EL (cell line): ENCODE results near the gene PLSCR4.
A peak's percentile ranks its signal among the peaks of the same experiment; 100 is the strongest.
"Not testable (repeated sequence)": the region's sequence is repeated elsewhere in the genome, so short reads cannot be mapped to it uniquely, and the experiment has no call there.

Source experiments
- DNase-seq: peaks from one replicate; pipeline ENCODE4 v3.0.0-alpha.2; 2016

Gene PLSCR4

DNA sequence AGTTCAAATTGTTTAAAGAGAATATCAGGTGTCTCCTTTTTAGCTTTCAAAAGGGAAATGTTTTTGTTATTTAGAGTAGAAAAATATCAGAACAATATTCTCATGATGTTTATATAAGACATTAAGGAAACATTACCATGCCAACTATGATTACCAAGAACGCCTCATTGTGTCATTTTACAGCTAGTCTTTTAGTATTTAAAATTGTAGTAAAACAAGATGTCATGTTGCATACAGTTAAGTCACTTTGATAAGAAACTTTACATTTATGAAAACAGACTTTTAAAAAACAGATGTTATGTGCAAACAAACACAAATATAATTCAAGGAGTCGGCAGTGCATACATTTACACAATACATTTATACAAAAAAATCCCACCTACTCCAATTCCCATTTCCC, 4.4 kb downstream of the PLSCR4 start:
- no peak for DNase-seq

DNA sequence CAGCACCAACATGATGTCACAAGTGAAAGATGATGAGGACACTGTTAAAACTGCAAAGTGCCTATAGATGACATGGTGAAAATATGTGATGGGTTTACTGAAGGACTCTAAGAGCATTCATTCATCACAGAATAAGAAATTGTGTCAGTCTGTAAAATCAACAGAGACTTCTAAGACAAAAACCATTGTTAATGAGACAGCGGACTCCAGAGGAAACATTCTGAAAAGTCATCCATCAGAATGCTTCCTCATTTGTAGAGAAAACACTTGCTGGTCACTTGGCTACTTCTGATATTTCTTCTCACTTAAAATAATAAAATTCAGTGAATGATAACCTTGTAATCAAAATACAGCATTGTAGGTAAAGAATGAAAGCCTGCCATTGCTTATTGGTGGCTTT, 7.3 kb downstream of the PLSCR4 start:
- no peak for DNase-seq

GRCh38 chr3:146241523-146242240, 9.2 kb downstream of the PLSCR4 start:
- DNase-seq = no peak

DNA sequence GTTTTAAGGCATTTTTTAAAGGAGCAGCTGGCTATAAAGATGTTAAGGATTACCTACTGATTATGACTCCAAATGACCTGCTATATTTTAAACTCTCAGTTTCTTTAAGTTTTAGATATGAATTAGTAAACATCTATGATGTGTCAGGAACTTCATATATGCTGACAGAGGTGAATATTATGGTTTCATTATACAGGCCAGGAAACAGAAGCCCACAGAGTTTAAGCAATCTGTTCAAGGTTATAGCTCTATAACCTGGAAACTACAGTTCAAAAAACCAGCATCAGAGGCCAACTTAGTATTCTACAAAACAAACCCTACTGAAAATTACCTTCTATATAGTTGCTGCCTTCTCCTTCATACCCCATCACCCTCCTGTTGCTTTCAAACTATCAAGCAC, 17.4 kb downstream of the PLSCR4 start:
- DNase-seq = no peak

GRCh38 chr3:146227486-146227885, 23.4 kb downstream of the PLSCR4 start:
- no peak for DNase-seq

DNA sequence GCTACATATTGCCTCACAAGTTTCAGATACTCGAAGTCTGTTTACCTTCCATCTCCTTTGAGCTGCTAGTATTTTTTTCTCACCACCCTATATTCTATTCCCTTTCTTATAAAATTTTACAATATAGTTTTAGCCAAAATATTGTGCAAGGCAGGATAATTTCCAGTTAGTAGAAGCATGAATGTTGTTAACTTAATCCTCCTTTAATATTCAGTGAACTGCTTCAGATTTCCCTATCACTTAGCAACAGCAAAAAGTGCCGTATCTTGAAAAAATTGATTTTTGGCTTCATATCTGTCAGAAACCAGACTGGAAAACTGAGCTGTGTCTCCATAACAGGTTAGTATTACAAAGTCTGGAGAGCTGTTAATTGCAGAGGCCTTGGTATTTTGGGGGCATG, 24.0 kb downstream of the PLSCR4 start:
- no peak for DNase-seq

DNA sequence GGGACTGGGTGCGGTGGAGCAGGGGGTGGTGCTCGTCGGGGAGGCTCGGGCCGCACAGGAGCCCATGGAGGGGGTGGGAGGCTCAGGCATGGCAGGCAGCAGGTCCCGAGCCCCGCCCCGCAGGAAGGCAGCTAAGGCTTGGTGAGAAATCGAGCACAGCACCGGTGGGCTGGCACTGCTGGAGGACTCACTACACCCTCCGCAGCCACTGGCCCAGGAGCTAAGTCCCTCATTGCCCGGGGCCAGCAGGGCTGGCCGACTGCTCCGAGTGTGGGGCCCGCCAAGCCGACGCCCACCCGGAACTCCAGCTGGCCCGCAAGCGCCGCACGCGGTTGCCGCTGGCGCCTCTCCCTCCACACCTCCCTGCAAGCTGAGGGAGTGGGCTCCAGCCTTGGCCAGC, 25.4 kb downstream of the PLSCR4 start:
- DNase-seq = not testable (repeated sequence)

DNA sequence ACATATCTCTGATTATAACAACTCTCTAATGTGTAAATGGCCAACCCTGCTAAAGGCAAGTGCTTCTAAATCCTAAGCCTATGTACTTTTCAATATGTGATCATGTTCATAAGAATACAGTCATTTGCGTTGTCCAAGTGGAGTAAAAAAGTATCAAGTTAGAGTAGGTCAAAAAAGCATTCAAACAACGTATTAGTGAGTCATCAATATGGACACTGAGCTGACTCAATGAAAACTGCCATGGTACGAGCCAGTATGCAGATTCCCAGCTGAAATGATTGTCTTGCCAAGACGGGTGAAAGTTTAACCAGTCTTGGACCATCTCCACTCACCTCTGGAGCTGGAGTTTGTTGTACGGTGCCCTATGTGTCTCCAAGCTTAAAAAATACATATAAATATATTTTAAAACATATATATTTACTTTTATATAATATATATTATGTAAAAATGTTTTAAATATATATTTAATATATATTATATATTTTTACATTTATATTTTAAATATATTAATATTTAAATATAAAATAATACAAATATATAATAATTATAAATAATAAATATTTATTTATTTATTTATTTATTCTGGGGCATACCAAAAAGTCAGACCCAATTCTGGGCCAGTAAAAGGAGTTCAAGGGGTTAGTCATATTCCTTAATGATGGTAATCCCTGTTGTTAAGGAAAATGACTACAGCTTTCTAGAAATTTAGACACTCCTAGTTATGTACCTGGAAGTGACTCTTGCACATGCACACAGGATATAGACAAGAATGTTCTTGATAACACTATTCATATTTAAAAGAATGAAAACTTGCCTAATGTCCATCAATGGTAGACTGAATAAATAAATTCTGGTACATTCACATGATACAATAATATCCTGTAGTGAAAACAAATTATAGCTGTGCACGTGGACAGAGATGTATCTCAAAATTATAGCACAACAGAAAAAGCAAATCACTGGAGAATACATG, 27.2 kb downstream of the PLSCR4 start:
- no peak for DNase-seq

- peak; percentile 41 for DNase-seq
Observed at GRCh38 chr3:146222204-146223046, 28.5 kb downstream of the PLSCR4 start.

DNA sequence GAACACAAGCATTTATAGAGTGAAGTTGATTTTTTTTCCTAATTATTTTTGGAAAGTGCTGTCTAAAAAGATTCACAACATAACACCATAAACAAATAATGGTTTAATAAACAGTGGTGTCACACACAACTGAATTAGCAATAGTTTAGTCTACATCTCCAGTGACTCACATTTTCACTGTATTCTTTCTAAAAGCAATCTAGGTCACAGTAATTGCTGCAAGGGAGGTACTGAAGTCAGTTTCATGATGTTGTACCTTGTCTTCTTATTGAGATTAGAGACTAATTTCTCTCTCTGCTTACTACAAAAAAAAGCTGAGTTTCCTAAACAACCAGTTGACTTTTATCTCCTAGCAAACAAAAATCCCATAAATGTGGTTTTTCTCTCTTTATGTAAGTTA, 29.6 kb downstream of the PLSCR4 start:
- DNase-seq = no peak

DNA sequence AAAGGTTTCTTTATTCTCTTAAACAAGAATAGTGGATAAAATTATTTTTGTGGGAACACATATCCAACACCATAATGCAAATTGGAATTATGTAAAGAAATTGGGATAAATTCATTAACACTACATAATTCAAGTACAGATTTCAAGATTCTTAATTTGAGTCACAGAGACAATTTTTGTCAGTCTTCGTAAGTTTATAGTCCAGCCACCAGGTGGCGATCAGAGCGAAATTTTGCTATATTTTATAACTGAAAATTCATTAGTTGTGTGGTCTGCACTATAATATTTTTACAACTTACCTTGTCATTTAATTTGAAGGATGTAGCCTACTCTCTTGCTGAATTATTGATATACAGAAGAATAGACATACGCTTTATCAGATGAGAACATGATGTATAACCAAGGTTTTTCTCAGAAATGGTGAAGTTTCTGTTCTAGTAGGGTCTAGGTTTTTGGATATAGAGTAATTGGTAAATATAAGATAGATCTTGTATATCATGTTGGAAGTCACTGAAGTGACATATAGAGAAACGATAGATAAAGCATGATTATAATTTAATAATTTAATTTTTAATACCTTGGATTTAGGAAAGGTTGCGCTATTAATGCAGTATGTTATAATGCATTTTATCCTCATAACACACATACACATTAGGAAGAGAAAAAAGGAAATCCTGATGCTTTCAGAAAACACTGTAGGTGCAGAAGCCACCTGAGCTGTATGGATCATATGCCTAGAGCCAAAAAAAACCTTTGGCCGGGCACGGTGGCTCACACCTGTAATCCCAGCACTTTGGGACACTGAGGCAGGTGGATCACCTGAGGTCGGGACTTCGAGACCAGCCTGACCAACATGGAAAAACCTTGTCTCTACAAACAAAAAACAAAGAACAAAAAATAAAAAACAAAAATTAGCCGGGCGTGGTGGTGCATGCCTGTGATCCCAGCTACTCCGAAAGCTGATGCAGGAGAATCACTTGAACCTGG, 31.7 kb downstream of the PLSCR4 start:
- DNase-seq = peak; percentile 45

GRCh38 chr3:146217324-146217723, 33.6 kb downstream of the PLSCR4 start:
- DNase-seq = peak; percentile 46

- DNase-seq = no peak
Observed at GRCh38 chr3:146214493-146214892, 36.4 kb downstream of the PLSCR4 start.

DNA sequence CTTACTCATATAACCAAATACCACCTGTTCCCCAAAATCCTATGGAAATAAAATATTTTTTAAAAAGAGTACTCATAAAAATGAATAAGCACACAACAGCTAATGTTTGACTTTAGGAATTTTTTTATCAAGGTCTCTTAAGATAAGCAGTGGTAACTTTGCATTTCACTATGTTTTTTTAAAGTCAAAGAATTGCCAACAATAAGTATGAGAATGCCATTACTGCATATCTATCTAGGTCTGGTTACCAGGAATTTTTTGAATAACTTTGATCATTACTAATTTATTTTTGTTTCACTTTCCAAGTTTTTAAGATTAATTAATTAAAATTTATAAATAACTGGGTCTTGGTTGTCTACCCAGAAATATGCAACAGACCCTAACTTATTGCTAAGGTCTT, 41.5 kb downstream of the PLSCR4 start:
- DNase-seq = no peak

DNA sequence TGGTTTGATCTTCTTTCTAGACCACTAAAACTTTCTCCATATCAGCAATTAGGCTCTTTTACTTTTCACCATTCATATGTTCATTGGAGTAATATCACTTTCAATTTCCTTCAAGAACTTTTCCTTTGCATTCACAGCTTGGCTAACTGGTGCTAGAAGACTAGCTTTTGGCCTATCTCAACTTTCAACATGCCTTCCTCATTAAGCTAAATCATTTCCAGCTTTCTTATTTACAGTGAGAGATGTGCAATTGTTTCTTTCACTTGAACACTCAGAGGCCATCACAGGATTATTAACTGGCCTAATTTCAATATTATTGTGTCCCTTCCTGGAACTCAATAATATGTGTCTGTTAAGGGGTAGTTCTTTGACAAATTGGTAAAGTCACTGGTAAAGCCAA, 47.1 kb downstream of the PLSCR4 start:
- no peak for DNase-seq

GRCh38 chr3:146200461-146201220, 50.3 kb downstream of the PLSCR4 start:
- DNase-seq = no peak

- DNase-seq = no peak
Observed at GRCh38 chr3:146199762-146200161, 51.1 kb downstream of the PLSCR4 start.

GRCh38 chr3:146196789-146197188, 54.1 kb downstream of the PLSCR4 start:
- DNase-seq = no peak

- no peak for DNase-seq
Observed at GRCh38 chr3:146195605-146196004, 55.3 kb downstream of the PLSCR4 start.

DNA sequence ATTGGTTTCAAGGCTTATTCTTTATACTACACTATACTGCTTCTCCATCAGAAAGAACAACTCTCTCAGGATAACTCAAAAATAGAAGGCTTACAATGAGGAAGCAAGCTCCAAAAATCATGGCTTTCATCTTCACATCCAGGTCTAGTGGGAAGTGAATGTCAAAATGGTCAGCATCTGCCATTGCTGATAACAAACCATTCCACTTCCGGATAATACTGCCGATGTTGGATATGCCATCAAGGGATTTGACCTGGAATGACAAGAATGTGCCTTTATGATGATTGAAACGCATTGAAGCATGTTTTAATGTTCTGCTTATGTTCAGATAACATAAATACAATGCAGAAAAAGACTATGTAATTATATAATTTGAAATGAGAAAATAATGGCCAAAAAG, 55.9 kb downstream of the PLSCR4 start:
- no peak for DNase-seq

DNA sequence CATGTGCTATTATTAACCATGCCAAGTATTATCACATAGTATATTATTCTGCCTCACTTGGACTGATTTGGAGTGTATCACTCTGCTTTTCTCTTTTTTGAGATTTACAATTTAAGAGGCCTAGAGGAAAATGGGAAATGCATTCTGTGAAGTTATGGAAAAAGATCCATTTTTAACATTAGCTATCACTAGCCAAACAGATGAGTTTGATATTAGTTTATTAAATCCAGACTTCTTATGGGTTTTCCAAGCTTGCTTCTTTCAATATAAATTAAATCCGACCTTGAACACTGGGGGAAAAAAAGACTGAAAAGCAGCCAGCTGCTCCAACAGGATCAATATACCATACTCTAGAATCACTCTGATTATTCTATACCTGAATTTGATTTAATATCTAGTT, 59.9 kb downstream of the PLSCR4 start:
- no peak for DNase-seq
